GM12891 (cell line): ENCODE data around the gene CRAT.

Source experiments
- PAX5 ChIP-seq: IDR thresholded peaks from 2 replicates; pipeline ENCODE4 v1.6.1; 2011; ENCODE audit warnings: low read length, moderate library complexity, mild to moderate bottlenecking; ENCODE audit not compliant: insufficient read depth, severe bottlenecking
- POLR2A ChIP-seq: IDR thresholded peaks from 2 replicates; pipeline ENCODE4 v1.6.1; 2011; ENCODE audit warnings: low read depth, low read length, control low read depth
- POLR2AphosphoS5 ChIP-seq: IDR thresholded peaks from 2 replicates; pipeline ENCODE4 v1.6.1; 2011; ENCODE audit warnings: low read depth, low read length, control low read depth

- TF ChIP-seq POLR2A: no peak
- no peak for TF ChIP-seq POLR2AphosphoS5
- no peak for TF ChIP-seq PAX5
These were observed 4.5 kb downstream of the CRAT start for GRCh38 chr9:129105857-129106694.
